HS-27A (cell line): ENCODE data around the gene MGARP.
"Not testable (repeated sequence)": the region's sequence is repeated elsewhere in the genome, so short reads cannot be mapped to it uniquely, and the experiment has no call there.

Experiments
- DNase-seq: peaks from one replicate; pipeline ENCODE4 v3.0.0-alpha.2; 2012; ENCODE audit warnings: low read depth, missing footprints

Gene MGARP

GRCh38 chr4:139295206-139295941, 15.3 kb upstream of the MGARP start:
- DNase-seq, result peak; percentile 88

- DNase-seq, result no peak
Observed at GRCh38 chr4:139286186-139286698, 6.2 kb upstream of the MGARP start.

GRCh38 chr4:139282721-139283075, 2.7 kb upstream of the MGARP start:
- DNase-seq, result no peak

- no peak for DNase-seq
Observed at GRCh38 chr4:139282065-139282720, 2.2 kb upstream of the MGARP start.

- no peak for DNase-seq
Observed at GRCh38 chr4:139278912-139279759, 889 bp downstream of the MGARP start.

GRCh38 chr4:139278485-139278884, 1.5 kb downstream of the MGARP start:
- DNase-seq, result no peak

GRCh38 chr4:139275281-139275735, 4.7 kb downstream of the MGARP start:
- no peak for DNase-seq

GRCh38 chr4:139274790-139275189, 5.2 kb downstream of the MGARP start:
- no peak for DNase-seq

GRCh38 chr4:139273835-139274234, 6.2 kb downstream of the MGARP start:
- no peak for DNase-seq

GRCh38 chr4:139267301-139267700, 12.7 kb downstream of the MGARP start:
- DNase-seq, result no peak

GRCh38 chr4:139266583-139267257, 13.3 kb downstream of the MGARP start:
- DNase-seq, result no peak

- no peak for DNase-seq
Observed at GRCh38 chr4:139266208-139266582, 13.8 kb downstream of the MGARP start.

- DNase-seq, result no peak
Observed at GRCh38 chr4:139265654-139266053, 14.4 kb downstream of the MGARP start.

GRCh38 chr4:139256349-139256748, 23.7 kb downstream of the MGARP start:
- no peak for DNase-seq

GRCh38 chr4:139255581-139255980, 24.4 kb downstream of the MGARP start:
- not testable (repeated sequence) for DNase-seq

- no peak for DNase-seq
Observed at GRCh38 chr4:139253713-139254112, 26.3 kb downstream of the MGARP start.

GRCh38 chr4:139253046-139253445, 27.0 kb downstream of the MGARP start:
- no peak for DNase-seq

GRCh38 chr4:139247700-139248238, 32.3 kb downstream of the MGARP start:
- no peak for DNase-seq

- DNase-seq, result no peak
Observed at GRCh38 chr4:139247241-139247640, 32.8 kb downstream of the MGARP start.

GRCh38 chr4:139246166-139246565, 33.9 kb downstream of the MGARP start:
- DNase-seq, result no peak

GRCh38 chr4:139245590-139245989, 34.4 kb downstream of the MGARP start:
- DNase-seq, result peak; percentile 70
